ENCODE results near the gene RSPO1. TPM values are rescaled to one million over a fixed set of nuclear protein-coding genes. Genes with fewer than 3 reads are reported as not detected.

The RSPO1 gene
- polyA plus RNA-seq, 2 of the 4 experiments (the other 2 are of a cell fraction) = 0.12 TPM; not detected in 1

DNA sequence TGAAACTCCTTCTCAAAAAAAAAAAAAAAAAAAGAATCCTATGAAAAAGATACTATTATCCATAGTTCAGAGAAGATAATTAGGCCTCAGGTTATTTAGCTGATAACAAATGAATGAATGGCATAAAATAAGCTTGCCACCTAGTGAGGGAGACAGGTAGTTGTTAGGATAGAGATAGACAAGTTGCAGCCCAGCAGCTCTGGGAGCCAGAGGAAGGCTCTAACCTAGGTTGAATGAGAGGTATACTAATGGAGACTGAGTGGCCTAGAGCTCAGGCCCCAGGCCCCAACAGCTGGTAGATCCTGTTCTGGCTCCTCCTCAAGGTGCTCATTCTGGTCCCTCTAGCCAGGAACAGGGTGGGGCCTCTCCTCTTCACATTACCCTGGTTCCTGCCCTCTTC, 20.6 kb upstream of the RSPO1 start:
- no peak for DNase-seq (ENCODE audit: low read depth in 1 of 2, low spot score in 1 of 2)
- ATAC-seq = peak; percentile 30 to 48; a peak in 2 of 6 replicates
- H3K4me2 ChIP-seq = no peak overlapping the region
- TF ChIP-seq POLR2AphosphoS2 (conservative IDR thresholded peaks at IDR 0.05; ENCODE audit: low read length) = no peak
- no peak for TF ChIP-seq MAX (IDR thresholded peaks at IDR 0.05)
- no peak for TF ChIP-seq EHMT2 (IDR thresholded peaks at IDR 0.05; ENCODE audit: low read depth)
- TF ChIP-seq ZC3H11A (IDR thresholded peaks at IDR 0.05) = no peak
- TF ChIP-seq, protein P1, sequence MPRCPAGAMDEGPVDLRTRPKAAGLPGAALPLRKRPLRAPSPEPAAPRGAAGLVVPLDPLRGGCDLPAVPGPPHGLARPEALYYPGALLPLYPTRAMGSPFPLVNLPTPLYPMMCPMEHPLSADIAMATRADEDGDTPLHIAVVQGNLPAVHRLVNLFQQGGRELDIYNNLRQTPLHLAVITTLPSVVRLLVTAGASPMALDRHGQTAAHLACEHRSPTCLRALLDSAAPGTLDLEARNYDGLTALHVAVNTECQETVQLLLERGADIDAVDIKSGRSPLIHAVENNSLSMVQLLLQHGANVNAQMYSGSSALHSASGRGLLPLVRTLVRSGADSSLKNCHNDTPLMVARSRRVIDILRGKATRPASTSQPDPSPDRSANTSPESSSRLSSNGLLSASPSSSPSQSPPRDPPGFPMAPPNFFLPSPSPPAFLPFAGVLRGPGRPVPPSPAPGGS (IDR thresholded peaks at IDR 0.05) = no peak
- no peak for TF ChIP-seq CEBPB (IDR thresholded peaks at IDR 0.05)
- no peak for TF ChIP-seq NPAS2 (CRISPR knock-in tag; IDR thresholded peaks at IDR 0.05; ENCODE audit: borderline replicate concordance)
- no peak for TF ChIP-seq EHF (CRISPR knock-in tag; IDR thresholded peaks at IDR 0.05)
- no peak for TF ChIP-seq JUN (IDR thresholded peaks at IDR 0.05)
- no peak for TF ChIP-seq ZNF302 (CRISPR knock-in tag; IDR thresholded peaks at IDR 0.05)
- no peak for TF ChIP-seq BHLHE40 (IDR thresholded peaks at IDR 0.05; ENCODE audit: low read depth, low read length)
- no peak for TF ChIP-seq CHD4 (IDR thresholded peaks at IDR 0.05; ENCODE audit: borderline replicate concordance)
- TF ChIP-seq FOSB (CRISPR knock-in tag; IDR thresholded peaks at IDR 0.05) = no peak
- TF ChIP-seq TP53 (CRISPR knock-in tag; IDR thresholded peaks at IDR 0.05) = no peak
- no peak for TF ChIP-seq MAZ (IDR thresholded peaks at IDR 0.05; ENCODE audit: borderline replicate concordance, low read depth, low read length)
- TF ChIP-seq GATA3 (IDR thresholded peaks at IDR 0.05; ENCODE audit: borderline replicate concordance) = no peak
- no peak for TF ChIP-seq SMC3 (IDR thresholded peaks at IDR 0.05)
- TF ChIP-seq MYC (IDR thresholded peaks at IDR 0.05; ENCODE audit: borderline replicate concordance, low read length) = no peak
- no peak for TF ChIP-seq NR3C1 (IDR thresholded peaks at IDR 0.05)
- ChIA-PET POLR2A (interaction anchor here (0.7 kb wide), 1 partner anchor 1278 kb away, joined by 3 read pairs; no protein-coding TSS in a partner anchor), CTCF (interaction anchor here (0.6 to 1.0 kb wide), 2 partner anchors 53 to 1128 kb away, joined by 3 to 6 read pairs; no protein-coding TSS in a partner anchor)
- H3K4me3 ChIP-seq = no peak overlapping the region
- no peaks in the 10 kb centered on the region for H3K4me1 ChIP-seq
- no peaks in the 10 kb centered on the region for H3K9me3 ChIP-seq
- H3K27ac ChIP-seq = no peak overlapping the region
- FAIRE-seq = no peak

DNA sequence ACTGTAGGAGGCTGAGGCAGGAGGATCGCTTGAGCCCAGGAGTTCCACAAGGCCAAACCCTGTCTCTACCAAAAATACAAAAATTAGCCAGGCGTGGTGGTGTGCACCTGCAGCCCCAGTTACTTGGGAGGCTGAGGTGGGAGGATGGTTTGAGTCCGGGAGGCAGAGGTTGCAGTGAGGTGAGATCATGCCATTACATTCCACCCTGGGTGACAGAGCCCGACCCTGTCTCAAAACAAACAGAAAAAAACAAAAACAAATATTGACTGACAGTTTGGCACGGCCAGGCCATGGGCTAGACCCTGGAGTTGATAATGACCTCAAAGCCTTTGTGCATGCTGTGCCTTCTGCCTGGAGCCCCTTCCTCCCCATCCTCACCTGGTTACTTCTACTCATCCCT, 19.2 kb upstream of the RSPO1 start:
- H3K4me2 ChIP-seq = no peak overlapping the region
- DNase-seq (ENCODE audit: low read depth in 1 of 2, low spot score in 1 of 2) (no peak), FAIRE-seq (no peak), ATAC-seq (no peak)
- WGBS (ENCODE audit: missing lambda C conversion rate) = 34% methylated on average over 5 of the region's 5 CpGs
- no peaks in the 10 kb centered on the region for H3K4me1 ChIP-seq
- H3K9me3 ChIP-seq = no peaks in the 10 kb centered on the region
- no peak overlapping the region for H3K27ac ChIP-seq
- no peak for TF ChIP-seq RNF2 (IDR thresholded peaks at IDR 0.05; ENCODE audit: borderline replicate concordance, low read depth)
- TF ChIP-seq HMGXB4 (CRISPR knock-in tag; IDR thresholded peaks at IDR 0.05; ENCODE audit: borderline replicate concordance) = no peak
- no peak for TF ChIP-seq MAX (IDR thresholded peaks at IDR 0.05)
- TF ChIP-seq ZNF302 (CRISPR knock-in tag; IDR thresholded peaks at IDR 0.05) = no peak
- TF ChIP-seq SREBF2 (IDR thresholded peaks at IDR 0.05) = no peak
- no peak for TF ChIP-seq KDM1A (IDR thresholded peaks at IDR 0.05; ENCODE audit: low read depth)
- no peak for TF ChIP-seq RARB (CRISPR knock-in tag; IDR thresholded peaks at IDR 0.05)
- H3K4me3 ChIP-seq = no peak overlapping the region
- CTCF ChIA-PET = interaction anchor here (1.3 kb wide), 1 partner anchor 17 kb away, joined by 4 read pairs; no protein-coding TSS in a partner anchor
- POLR2A ChIA-PET = no interaction called here
